HCT116 (cell line): Measurements from ENCODE around the gene RADX. TPM values are rescaled to one million over a fixed set of nuclear protein-coding genes. Genes with fewer than 3 reads are reported as not detected.
"Not testable (repeated sequence)": the region's sequence is repeated elsewhere in the genome, so short reads cannot be mapped to it uniquely, and the experiment has no call there.

Experiments used
- ATAC-seq: fragments of 200-7000 bp; cut with Tn5 transposase; 2 replicates; pipeline ENCODE4 v1.9.1; 2020; ENCODE audit warnings: mild to moderate bottlenecking, moderate library complexity
- BruUV-seq: library from RNA; stranded (reverse); fragments of 400-500 nt; replicated peaks from 2 replicates; lab custom pipeline; 2021; lab: Mats Ljungman, UMichigan
- CTCF ChIA-PET: fragments of 300-600 bp; sonication (Branson Sonifier 250); formaldehyde crosslinking; loops from one replicate; lab custom pipeline; 2021; ENCODE audit warnings: antibody characterized with exemption; lab: Charles Lee
- POLR2A ChIA-PET: fragments of 300-600, 350-600 bp; sonication (Branson Sonifier 250); formaldehyde crosslinking; loops from one replicate; lab custom pipeline; 2021; ENCODE audit warnings: antibody characterized with exemption; lab: Charles Lee
- RAD21 ChIA-PET, 2 experiments: fragments of 300-600 bp; sonication (Branson Sonifier 250); formaldehyde crosslinking; loops; one replicate each; lab custom pipeline; 2023; ENCODE audit warnings: low total read pairs in 2 of 2; ENCODE audit not compliant: uncharacterized antibody in 2 of 2, unreplicated experiment in 2 of 2, low non-redundant PET in 1 of 2; lab: Charles Lee
- DNase-seq: peaks from one replicate; pipeline ENCODE4 v3.0.0-alpha.2; 2010; ENCODE audit warnings: low read depth, low spot score
- H2AFZ ChIP-seq: fragments of 200-600 bp; shearing (Covaris generic), sonication (generic); 2 replicates; pipeline ENCODE4 v1.6.1; 2017; ENCODE audit warnings: low read depth, mixed run types, mixed read lengths, antibody characterized with exemption, low read length; ENCODE audit not compliant: poor library complexity, severe bottlenecking
- H3K27ac ChIP-seq: 2 replicates; pipeline ENCODE4 v1.5.1; 2012; ENCODE audit warnings: low read depth, low read length
- H3K27me3 ChIP-seq: fragments of 200-600 bp; sonication (generic); 2 replicates; pipeline ENCODE4 v1.6.1; 2016; ENCODE audit warnings: mixed run types, low read length, mixed read lengths; ENCODE audit not compliant: insufficient read depth
- H3K36me3 ChIP-seq, 2 experiments: fragments of 200-500 bp in 1 of 2; fragments of 200-600 bp in 1 of 2; sonication (Bioruptor generic) in 1 of 2; sonication (generic) in 1 of 2; 2 replicates each; pipeline versions ENCODE4 v1.5.1 to v1.6.1; 2014 to 2016; ENCODE audit warnings: low read length in 2 of 2, inconsistent platforms in 1 of 2, mixed read lengths in 1 of 2, mixed run types in 1 of 2; ENCODE audit not compliant: insufficient read depth in 2 of 2, control insufficient read depth in 1 of 2
- H3K4me1 ChIP-seq, 2 experiments: fragments of 200-600 bp in 1 of 2; sonication (generic) in 1 of 2; 2 replicates each; pipeline versions ENCODE4 v1.5.1 to v1.6.1; 2012 to 2017; ENCODE audit warnings: low read length in 2 of 2, inconsistent platforms in 1 of 2, mild to moderate bottlenecking in 1 of 2, mixed read lengths in 1 of 2, mixed run types in 1 of 2, moderate library complexity in 1 of 2; ENCODE audit not compliant: insufficient read depth in 2 of 2, control insufficient read depth in 1 of 2
- H3K4me2 ChIP-seq: fragments of 200-600 bp; sonication (generic); 2 replicates; pipeline ENCODE4 v1.6.1; 2017; ENCODE audit warnings: mixed run types, low read length, mixed read lengths
- H3K4me3 ChIP-seq, 2 experiments: fragments of 200-600 bp in 1 of 2; sonication (generic) in 1 of 2; replicated peaks in 1 of 2; 2 replicates each; pipeline ENCODE4 v1.5.1; 2011 to 2016; ENCODE audit warnings: low read length in 2 of 2, control low read depth in 1 of 2, low read depth in 1 of 2, mild to moderate bottlenecking in 1 of 2, mixed read lengths in 1 of 2, mixed run types in 1 of 2
- H3K79me2 ChIP-seq: fragments of 200-600 bp; sonication (generic); 2 replicates; pipeline ENCODE4 v1.6.1; 2017; ENCODE audit warnings: mild to moderate bottlenecking, mixed run types, low read length, moderate library complexity, mixed read lengths; ENCODE audit not compliant: insufficient read depth
- H3K9ac ChIP-seq: fragments of 200-600 bp; sonication (generic); 2 replicates; pipeline ENCODE4 v1.6.1; 2016; ENCODE audit warnings: low read length, mixed read lengths
- H3K9me2 ChIP-seq: fragments of 200-600 bp; sonication (generic), shearing (Covaris generic); 2 replicates; pipeline ENCODE4 v1.6.1; 2017; ENCODE audit warnings: mixed run types, mild to moderate bottlenecking, moderate library complexity; ENCODE audit not compliant: insufficient read depth
- H3K9me3 ChIP-seq, 2 experiments: fragments of 200-500 bp in 1 of 2; fragments of 200-600 bp in 1 of 2; sonication (Bioruptor generic) in 1 of 2; sonication (generic) in 1 of 2; 2 replicates each; pipeline ENCODE4 v1.6.1; 2014 to 2017; ENCODE audit warnings: low read length in 2 of 2, mixed read lengths in 2 of 2, inconsistent platforms in 1 of 2, low read depth in 1 of 2, mild to moderate bottlenecking in 1 of 2, mixed run types in 1 of 2, moderate library complexity in 1 of 2; ENCODE audit not compliant: control insufficient read depth in 1 of 2, insufficient read depth in 1 of 2
- H4K20me1 ChIP-seq: fragments of 200-600 bp; sonication (generic), shearing (Covaris generic); 2 replicates; pipeline ENCODE4 v1.6.1; 2017; ENCODE audit warnings: mixed run types, mild to moderate bottlenecking, moderate library complexity; ENCODE audit not compliant: insufficient read depth
- EGR1 ChIP-seq: IDR thresholded peaks from 2 replicates; pipeline ENCODE4 v1.6.1; 2012; ENCODE audit warnings: low read depth
- intact Hi-C: fragments of 100-400 bp; cut with micrococcal nuclease; formaldehyde crosslinking; loops from 2 replicates; pipeline ENCODE4 v1.10.0; 2022
- total RNA-seq: library from RNA; stranded (reverse); gene quantifications from one replicate; pipeline ENCODE4 v1.2.1, GENCODE V29; 2021; ENCODE audit not compliant: unreplicated experiment
- TF ChIP-seq, protein P1 (sequence below): IDR thresholded peaks from 2 replicates; pipeline ENCODE4 v1.6.1; 2012
- TF ChIP-seq, protein P2 (sequence below): IDR thresholded peaks from 2 replicates; pipeline ENCODE4 v1.6.1; 2012

Gene RADX
- total RNA-seq, 1 experiment from 2014 or later: 8.0 TPM

DNA sequence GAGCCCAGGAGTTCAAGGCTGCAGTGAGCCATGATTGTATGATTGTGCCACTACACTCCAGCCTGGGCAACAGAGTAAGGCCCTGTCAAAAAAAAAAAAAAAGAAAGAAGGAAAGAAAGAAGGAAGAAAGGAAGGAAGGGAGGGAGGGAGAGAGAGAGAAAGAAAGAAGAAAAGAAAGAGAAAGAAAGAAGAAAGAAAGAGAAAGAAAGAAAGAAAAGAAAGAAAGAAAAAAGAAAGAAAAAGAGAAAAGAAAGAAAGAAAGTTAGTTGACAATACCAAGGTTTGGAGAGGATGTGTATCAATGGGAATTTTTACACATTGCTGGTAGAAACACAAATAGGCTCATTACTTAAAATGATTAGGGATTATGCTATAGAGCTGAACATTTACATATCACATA is 19.8 kb downstream of the RADX start:
- Histone ChIP-seq H3K4me3 (no peak overlapping the region), H3K36me3 (no peaks in the 10 kb centered on the region), H2AFZ (no peak overlapping the region), H3K27ac (no peak overlapping the region), H3K4me2 (no peak overlapping the region), H3K9me3 (no peaks in the 10 kb centered on the region)
- ChIA-PET CTCF (no interaction called here), POLR2A (no interaction called here)
- BruUV-seq: no TSS peak
- no peak for DNase-seq
- TF ChIP-seq, protein P1, sequence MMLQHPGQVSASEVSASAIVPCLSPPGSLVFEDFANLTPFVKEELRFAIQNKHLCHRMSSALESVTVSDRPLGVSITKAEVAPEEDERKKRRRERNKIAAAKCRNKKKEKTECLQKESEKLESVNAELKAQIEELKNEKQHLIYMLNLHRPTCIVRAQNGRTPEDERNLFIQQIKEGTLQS: no peak
- TF ChIP-seq, all 23 proteins: peak for 0
- H4K20me1 ChIP-seq: no peaks in the 10 kb centered on the region
- RAD21 ChIA-PET: no interaction called here
- no peak for ATAC-seq
- no peaks in the 10 kb centered on the region for H3K9me2 ChIP-seq
- no peaks in the 10 kb centered on the region for H3K4me1 ChIP-seq
- H3K27me3 ChIP-seq: no peaks in the 10 kb centered on the region
- H3K9ac ChIP-seq: no peak overlapping the region
- no peaks in the 10 kb centered on the region for H3K79me2 ChIP-seq
- intact Hi-C loops: no loop called here

DNA sequence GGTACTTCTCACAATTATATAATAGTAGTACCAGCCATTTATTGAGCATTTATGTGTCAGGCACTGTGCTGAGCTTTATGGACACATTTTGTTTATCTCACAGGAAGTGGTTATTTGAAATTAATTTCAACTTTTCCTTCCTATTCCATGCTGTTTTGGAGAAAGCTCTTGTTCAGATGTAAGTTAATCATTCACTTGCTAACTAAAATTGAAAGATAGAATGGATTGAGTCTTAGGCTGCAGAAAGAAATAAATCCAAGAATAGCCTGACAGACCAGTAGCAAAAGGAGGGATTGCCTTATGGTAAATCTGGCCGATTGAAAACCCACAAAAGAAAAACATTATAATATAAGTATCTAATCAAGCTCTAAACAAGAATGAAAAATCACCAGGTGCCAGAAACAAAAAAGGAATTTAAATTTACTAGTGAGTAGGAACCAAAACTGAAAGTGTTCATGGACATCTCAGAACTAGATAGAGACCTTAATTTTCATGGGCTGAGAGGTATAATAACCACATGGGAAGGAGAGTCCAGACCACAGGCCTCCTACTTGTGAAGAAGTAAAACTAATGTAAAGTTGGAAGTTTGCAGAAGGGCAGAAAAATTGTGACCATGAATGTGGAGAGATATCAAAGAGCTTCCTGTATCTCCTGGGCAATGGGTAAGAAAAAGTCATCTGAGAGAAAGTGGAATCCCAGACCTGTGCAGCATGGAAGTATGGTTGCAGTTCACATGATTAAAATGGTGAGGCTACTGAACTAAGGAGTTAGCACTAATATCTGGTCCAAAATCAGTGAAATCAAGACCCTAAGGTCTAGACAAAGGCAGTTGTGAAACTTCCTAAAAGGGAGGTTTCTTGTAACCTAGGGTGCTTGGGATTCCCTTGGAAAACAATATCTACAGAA is 38.0 kb downstream of the RADX start:
- Histone ChIP-seq H3K36me3 (no peaks in the 10 kb centered on the region), H3K27me3 (no peaks in the 10 kb centered on the region), H3K4me1 (no peaks in the 10 kb centered on the region), H2AFZ (no peak overlapping the region), H3K27ac (no peak overlapping the region), H3K4me2 (no peak overlapping the region), H3K9me2 (no peaks in the 10 kb centered on the region), H3K9ac (no peak overlapping the region), H3K9me3 (no peaks in the 10 kb centered on the region), H3K79me2 (no peaks in the 10 kb centered on the region), H4K20me1 (no peaks in the 10 kb centered on the region), H3K4me3 (no peak overlapping the region)
- CTCF ChIA-PET: no interaction called here
- no TSS peak for BruUV-seq
- no peak for DNase-seq
- TF ChIP-seq, protein P2, sequence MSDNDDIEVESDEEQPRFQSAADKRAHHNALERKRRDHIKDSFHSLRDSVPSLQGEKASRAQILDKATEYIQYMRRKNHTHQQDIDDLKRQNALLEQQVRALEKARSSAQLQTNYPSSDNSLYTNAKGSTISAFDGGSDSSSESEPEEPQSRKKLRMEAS: no peak
- no peak for TF ChIP-seq EGR1
- intact Hi-C loops: no loop called here
- POLR2A ChIA-PET: no interaction called here
- ATAC-seq: no peak
- RAD21 ChIA-PET: no interaction called here

DNA sequence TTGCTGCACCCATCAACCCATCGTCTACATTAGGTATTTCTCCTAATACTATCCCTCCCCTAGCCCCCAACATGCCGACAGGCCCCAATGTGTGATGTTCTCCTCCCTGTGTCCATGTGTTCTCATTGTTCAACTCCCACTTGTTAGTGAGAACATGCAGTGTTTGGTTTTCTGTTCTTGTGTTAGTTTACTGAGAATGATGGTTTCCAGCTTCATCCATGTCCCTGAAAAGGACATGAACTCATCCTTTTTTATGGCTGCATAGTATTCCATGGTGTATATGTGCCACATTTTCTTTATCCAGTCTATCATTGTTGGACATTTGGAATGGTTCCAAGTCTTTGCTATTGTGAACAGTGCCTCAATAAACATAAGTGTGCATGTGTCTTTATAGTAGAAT is 41.8 kb downstream of the RADX start:
- H3K4me2 ChIP-seq, H3K79me2 ChIP-seq, H3K4me1 ChIP-seq, H3K27ac ChIP-seq, H3K9me2 ChIP-seq, H3K36me3 ChIP-seq, BruUV-seq, RAD21 ChIA-PET, DNase-seq, CTCF ChIA-PET, H3K9ac ChIP-seq, H3K4me3 ChIP-seq, H2AFZ ChIP-seq, H4K20me1 ChIP-seq, H3K9me3 ChIP-seq, intact Hi-C loops, H3K27me3 ChIP-seq, POLR2A ChIA-PET, ATAC-seq: not testable (repeated sequence)
